ENCODE data around the gene ZNF616.
"Not testable (repeated sequence)": the region's sequence is repeated elsewhere in the genome, so short reads cannot be mapped to it uniquely, and the experiment has no call there.

DNA sequence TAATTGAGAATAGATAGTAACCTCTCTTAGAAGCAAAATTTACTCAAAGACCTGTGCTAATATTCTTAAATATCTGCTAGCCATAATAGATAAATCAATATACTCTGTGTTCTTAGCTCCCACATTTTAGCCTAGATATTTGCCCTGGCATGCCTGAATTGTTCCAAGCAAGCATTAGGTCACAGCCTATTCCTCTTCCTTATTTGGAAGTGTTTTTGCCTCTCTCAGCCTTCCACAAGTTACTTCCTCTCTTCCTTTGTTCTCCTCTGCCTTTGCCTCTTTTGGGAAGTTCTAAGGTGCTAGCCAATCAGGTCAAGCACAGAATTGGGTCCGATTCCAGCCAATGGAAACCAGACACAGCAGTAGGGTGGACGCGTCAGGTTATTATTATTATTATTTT, 43.3 kb downstream of the ZNF616 start:
- TF ChIP-seq, protein P1, sequence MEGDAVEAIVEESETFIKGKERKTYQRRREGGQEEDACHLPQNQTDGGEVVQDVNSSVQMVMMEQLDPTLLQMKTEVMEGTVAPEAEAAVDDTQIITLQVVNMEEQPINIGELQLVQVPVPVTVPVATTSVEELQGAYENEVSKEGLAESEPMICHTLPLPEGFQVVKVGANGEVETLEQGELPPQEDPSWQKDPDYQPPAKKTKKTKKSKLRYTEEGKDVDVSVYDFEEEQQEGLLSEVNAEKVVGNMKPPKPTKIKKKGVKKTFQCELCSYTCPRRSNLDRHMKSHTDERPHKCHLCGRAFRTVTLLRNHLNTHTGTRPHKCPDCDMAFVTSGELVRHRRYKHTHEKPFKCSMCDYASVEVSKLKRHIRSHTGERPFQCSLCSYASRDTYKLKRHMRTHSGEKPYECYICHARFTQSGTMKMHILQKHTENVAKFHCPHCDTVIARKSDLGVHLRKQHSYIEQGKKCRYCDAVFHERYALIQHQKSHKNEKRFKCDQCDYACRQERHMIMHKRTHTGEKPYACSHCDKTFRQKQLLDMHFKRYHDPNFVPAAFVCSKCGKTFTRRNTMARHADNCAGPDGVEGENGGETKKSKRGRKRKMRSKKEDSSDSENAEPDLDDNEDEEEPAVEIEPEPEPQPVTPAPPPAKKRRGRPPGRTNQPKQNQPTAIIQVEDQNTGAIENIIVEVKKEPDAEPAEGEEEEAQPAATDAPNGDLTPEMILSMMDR (IDR thresholded peaks at IDR 0.05; ENCODE audit: borderline replicate concordance, extremely low read depth, low read length, poor library complexity, severe bottlenecking) = not testable (repeated sequence)
- not testable (repeated sequence) for TF ChIP-seq EZH2 (IDR thresholded peaks at IDR 0.05; ENCODE audit: borderline replicate concordance, low read depth, low read length, severe bottlenecking)
